CD4-positive, alpha-beta T cell treated with Interleukin-4 for 4 hours (primary cell): ENCODE results near the gene PTPRN2.

Experiments used
- DNase-seq: peaks from one replicate; pipeline ENCODE4 v3.0.0-alpha.2; 2020

The PTPRN2 gene

GRCh38 chr7:157828190-157828589 lies 759.4 kb downstream of the PTPRN2 start:
- no peak for DNase-seq

- no peak for DNase-seq
Observed at GRCh38 chr7:157827863-157828160, 759.8 kb downstream of the PTPRN2 start.

DNA sequence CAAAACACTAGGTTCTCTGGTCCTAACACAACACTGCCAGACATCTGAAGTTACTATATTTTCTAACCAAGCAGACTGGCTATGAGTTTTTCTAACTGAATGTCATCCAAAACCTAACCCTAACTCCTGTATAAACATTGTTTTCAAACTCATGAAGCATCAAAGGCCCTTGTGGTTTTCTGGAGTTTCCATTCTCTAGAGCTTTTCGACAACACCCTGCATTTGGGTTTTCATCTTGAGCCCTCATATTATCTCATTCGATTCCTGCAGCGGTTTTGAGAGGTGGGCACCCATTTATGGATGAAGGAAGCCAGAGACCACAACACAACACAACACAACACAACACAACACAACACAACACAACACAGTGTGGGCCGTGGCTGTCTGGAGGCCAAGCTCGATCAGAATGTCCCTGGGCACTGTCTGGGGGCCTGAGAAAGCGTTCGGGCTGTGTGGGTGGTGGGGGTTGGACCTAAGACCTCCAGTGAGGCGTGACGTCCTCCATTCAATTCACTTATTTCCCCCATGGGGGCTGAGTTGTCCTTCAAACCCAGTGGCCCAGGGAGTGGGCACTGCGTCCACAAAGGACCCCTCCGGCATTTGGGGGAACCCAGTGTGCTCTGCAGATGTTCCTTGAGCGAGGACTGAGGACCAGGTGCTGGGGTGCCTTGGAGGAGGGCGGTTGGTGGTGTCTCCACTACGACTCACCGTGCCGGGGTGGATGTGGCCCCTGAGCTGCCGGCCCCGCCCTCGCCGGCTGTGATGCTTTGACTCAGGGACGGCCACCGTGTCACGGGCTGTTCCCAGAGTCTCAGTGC lies 760.4 kb downstream of the PTPRN2 start:
- no peak for DNase-seq

DNA sequence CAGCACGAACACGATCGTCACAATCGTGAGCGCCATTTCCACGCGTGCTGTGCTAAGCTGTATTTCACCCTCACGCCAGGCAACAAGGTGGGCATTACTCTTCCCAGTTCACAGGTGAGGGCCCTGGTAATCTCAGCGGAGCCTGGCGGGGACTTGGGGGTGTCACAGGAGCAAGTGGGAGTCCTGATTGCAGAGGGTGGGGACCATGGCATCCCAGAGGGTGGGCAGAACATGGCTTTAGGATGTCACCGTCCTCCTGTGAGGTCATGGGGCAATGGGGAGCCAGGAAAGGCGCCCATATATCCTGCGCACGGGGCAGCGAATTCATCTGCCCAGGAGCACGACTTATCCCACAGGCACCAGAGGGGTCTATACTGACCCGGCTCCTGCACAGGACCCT lies 761.1 kb downstream of the PTPRN2 start:
- no peak for DNase-seq

DNA sequence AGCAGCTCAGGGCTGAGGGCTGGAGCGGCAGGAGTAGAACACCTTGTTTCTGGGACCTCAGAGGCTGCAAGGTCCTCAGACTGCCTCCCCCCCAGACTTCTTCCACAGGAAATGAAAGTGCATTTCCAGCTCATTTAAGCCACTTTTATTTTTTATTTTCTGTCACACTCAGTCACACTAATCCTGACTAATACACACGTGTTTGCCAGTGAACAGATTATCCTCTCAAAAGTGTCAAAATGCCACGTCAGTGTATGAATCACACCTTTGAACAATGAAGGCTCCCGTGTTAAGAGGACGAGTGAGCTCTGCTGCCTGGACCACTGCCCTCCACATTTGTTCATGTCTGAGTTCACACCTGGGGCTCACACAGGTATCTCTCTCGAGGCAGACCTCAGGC lies 762.3 kb downstream of the PTPRN2 start:
- no peak for DNase-seq

DNA sequence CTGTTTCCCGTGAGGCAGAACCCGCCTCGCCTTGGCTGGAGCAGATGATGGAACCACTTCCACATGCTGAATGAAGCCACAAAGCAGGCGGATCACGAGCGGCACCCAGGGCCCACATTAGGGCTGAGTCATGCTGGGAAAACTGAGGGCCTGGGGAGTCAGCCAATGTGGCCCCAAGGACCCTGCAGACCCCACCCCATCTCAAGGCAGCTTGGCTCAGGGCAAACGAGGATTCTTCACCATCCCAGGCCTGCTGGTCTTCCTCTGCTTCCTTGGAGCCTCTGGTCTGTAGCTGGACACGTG lies 762.9 kb downstream of the PTPRN2 start:
- no peak for DNase-seq

DNA sequence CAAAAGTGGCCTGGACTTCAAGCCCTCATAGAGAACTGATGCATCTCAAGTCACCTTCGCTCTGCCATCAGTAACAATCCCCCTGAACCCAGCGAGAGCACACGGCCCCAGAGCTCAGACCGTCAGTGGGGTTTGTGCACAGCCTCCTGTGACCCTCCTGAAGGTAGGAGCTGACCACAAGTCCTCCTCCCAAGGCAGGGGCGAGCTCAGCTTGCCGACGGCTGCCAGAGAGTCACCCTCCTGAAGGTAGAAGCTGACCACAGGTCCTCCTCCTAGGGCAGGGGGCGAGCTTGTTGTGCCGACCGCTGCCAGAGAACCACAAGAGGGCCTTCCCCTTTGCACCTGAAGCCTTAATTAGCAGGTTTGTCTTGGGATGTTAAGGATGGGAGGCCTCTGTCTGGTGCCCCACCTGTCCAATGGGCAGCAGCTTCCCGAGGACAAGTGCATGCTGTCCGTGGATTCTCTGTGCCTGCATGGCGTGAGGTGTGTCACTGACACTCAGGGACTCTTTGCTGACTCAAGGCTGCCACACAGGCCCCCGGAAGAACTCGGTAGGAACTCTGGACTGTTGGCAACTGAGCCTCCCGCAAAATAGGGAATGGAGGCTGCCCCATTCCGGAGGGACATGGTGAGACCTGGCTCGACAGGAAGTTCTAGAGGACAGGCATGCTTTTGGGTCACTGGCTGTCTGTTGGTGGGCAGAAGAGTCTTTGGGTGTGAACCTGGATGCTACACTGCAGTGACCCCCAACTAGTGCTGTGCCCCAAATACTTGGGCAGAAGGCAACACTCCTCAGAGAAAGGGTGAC lies 763.4 kb downstream of the PTPRN2 start:
- DNase-seq, result no peak

- DNase-seq, result no peak
Observed at GRCh38 chr7:157822688-157823031, 765.0 kb downstream of the PTPRN2 start.

- DNase-seq, result no peak
Observed at GRCh38 chr7:157821959-157822687, 765.5 kb downstream of the PTPRN2 start.

DNA sequence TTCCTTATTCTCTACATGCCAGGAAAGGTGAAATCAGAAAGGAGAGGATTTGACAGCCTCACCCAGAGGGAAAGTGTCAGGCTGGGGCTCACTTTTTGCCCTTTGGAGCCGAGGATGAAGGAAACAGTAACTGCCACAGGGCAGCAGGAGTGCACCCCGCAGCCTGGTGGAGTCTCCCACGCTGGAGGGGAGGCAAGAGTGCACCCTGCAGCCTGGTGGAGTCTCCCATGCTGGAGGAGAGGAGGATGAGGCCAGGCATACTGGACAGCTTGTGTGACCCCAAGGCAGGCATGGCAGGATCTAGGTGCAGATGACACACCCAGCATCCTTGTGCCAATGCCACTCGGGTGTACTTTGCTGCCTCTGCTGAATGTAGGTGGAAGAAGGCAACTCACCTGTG lies 766.8 kb downstream of the PTPRN2 start:
- DNase-seq, result no peak

DNA sequence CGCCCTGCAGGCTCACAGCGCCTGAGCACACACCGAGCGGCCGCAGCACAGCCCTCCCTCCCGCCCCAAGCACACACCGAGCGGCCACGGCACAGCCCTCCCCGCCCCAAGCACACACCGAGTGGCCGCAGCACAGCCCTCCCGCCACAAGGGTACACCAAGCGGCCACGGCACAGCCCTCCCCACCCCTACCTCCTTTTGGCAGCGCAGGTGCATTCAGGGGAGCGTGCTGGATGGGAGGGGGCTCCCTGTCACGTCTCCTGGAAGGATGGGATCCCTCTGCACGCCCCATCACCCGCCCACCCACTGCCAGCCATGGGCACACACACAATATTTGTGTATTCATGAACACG lies 768.2 kb downstream of the PTPRN2 start:
- DNase-seq, result no peak

GRCh38 chr7:157818701-157819454 lies 768.7 kb downstream of the PTPRN2 start:
- DNase-seq, result no peak

- no peak for DNase-seq
Observed at GRCh38 chr7:157817944-157818700, 769.5 kb downstream of the PTPRN2 start.

DNA sequence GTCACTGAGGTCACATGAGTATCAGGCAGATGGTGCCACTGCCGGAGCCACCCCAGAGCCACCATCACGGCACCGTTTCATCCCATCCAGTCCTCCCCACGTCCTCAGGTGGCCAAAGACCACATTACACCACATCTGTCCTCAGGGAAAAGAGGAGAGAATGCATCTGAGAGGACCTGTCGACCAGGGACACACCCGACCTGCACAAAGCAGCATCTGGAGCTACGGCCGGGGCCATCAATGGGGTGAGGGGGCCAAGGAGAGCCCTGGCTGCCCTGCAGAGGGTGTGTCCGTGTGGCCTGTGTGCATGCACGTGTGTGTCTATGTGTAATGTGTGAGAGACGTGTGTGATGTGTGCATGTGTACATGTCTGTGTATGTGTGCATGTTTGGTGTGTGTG lies 770.2 kb downstream of the PTPRN2 start:
- DNase-seq, result no peak

DNA sequence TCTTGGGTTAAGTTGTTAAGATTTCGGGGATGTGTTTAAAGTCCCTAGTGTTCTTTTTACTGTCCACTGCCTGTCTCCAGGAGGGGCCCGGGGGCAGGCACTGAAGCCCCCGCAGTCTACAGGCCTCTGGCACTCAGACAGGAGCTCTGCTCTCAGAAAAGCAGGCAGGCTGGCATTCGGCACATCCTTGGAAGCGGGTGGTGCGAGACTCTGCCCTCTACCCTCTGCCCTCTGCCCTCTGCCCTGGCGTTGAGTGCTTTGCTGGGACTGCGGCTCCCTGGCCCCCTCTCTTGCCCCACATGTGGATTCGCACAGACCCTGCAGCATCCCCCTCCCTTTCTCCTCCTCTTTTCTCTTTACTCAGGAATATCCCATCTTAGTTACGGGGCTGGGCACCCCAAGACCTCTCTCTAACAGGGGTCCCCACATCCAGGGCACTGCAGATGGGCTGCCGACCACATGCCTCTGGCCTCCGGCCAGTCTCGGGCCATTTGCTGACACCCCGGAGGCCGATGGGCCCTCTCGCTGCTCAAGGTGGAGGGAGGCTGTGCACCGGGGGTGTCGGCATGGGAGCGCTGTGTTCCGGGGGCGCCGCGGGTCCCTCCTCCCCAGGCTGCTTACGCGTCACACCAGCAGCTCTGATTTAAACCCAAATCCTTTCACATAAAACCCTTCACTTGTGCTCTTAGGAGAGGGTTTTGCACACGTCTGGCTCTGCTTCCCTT lies 770.9 kb downstream of the PTPRN2 start:
- no peak for DNase-seq

DNA sequence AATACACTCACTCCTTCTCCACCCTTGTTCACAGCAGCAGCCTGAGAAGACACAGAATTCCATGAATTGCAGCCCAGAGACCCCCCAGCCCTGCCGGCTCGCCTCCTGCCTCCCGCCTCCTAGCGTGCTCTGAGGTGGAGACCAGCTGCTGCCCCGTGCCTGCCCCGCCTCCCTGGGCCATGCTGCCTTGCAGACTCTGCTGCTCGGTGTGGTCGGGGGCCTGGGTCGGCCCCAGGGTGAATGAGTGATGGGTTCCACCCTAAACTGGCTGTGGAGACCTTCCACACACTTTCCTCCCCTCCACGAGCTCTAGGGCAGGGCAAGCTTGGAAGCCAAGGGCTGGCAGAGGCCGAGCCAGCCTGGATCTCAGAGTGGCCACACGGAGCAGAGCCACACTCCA lies 771.5 kb downstream of the PTPRN2 start:
- DNase-seq, result no peak

- DNase-seq, result no peak
Observed at GRCh38 chr7:157815706-157816022, 772.0 kb downstream of the PTPRN2 start.

GRCh38 chr7:157814931-157815705 lies 772.5 kb downstream of the PTPRN2 start:
- no peak for DNase-seq

DNA sequence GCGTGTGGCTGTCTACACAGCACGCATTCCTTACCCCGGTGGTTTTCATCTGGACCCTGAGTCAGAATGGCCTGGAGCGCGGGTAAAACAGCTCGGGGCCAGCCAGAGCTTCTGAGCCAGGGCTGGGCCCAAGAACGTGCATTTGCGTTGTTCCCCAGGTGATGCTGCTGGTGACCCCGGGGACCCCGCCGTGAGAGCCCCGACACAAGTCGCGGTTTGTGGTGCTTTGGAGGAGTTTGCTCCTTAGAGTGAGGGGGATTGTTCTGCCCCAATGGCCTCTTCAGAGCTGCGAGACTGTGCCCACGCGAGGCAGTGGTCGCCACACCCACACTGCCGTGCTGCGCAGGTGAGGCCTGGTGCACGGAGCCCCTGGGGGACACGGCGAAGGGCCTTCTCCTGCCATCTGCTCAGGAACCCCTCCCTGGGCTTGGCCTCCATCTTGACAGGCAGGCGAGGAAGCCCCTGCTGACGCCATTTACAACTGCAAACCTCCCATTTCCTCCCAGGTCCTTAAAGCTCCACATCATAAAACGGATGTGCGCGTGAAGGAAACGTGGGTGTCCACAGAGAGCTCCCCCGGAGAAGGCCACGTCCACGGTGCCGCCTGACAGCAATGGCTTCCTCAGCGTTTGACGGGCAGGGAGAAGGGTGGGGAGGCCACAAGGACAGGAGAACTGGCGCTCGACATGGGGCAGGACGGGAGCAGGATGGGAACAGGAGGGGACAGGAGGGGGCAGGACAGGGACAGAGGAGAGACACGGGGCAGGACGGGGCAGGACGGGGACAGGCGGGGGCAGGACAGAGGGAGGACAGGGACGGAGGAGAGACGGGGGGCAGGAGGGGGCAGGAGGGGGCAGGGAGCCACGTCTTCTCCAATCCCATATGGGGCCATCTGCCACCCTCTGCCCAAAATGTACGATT lies 773.6 kb downstream of the PTPRN2 start:
- no peak for DNase-seq

- no peak for DNase-seq
Observed at GRCh38 chr7:157813053-157813452, 774.6 kb downstream of the PTPRN2 start.
